ENCODE results near the gene FASTKD2.

DNA sequence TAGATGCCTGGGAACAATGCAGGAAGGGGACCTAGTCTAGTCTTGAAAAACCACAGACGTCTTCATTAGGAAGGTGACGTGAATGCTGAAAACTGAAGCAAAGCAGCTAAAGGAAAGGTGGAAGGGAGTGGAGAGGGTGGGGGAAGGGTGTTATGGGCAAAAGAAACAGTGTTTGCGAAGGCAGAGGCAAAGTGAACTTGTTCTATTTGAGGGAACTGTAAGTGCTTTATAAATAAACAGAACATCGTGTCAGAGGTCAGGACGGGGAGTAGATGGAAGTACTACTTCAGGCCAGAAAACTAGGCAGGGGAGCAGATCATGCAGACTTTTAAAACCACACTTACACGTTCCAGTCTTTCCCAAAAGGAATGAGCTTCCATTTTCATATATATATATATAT, 57.8 kb downstream of the FASTKD2 start:
- TF ChIP-seq, protein P1, sequence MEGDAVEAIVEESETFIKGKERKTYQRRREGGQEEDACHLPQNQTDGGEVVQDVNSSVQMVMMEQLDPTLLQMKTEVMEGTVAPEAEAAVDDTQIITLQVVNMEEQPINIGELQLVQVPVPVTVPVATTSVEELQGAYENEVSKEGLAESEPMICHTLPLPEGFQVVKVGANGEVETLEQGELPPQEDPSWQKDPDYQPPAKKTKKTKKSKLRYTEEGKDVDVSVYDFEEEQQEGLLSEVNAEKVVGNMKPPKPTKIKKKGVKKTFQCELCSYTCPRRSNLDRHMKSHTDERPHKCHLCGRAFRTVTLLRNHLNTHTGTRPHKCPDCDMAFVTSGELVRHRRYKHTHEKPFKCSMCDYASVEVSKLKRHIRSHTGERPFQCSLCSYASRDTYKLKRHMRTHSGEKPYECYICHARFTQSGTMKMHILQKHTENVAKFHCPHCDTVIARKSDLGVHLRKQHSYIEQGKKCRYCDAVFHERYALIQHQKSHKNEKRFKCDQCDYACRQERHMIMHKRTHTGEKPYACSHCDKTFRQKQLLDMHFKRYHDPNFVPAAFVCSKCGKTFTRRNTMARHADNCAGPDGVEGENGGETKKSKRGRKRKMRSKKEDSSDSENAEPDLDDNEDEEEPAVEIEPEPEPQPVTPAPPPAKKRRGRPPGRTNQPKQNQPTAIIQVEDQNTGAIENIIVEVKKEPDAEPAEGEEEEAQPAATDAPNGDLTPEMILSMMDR (IDR thresholded peaks at IDR 0.05; ENCODE audit: low read length) = no peak
- no peak for TF ChIP-seq EZH2 (optimal IDR thresholded peaks at IDR 0.05; ENCODE audit: low read depth, low read length)
- no peak for TF ChIP-seq EZH2phosphoT487 (IDR thresholded peaks at IDR 0.05; ENCODE audit: low read length)
